Esophagus muscularis mucosa (tissue), 4 donors: ENCODE results near the gene UPF1. TPM values are rescaled to one million over a fixed set of nuclear protein-coding genes. Genes with fewer than 3 reads are reported as not detected.
"Not testable (repeated sequence)": the region's sequence is repeated elsewhere in the genome, so short reads cannot be mapped to it uniquely, and the experiment has no call there.

Experiments used
- DNase-seq: peaks from one replicate; pipeline ENCODE4 v3.0.0-alpha.2; 2017; ENCODE audit errors: extremely low spot score
- H3K27ac ChIP-seq, 4 donors: fragments of 200-600 bp; sonication (generic); replicated peaks in 1 of 4; 1 replicate in 3 of 4; 2 replicates in 1 of 4; pipeline ENCODE4 v1.5.1; 2016 to 2019; ENCODE audit warnings: mild to moderate bottlenecking in 1 of 4
- H3K27me3 ChIP-seq, 4 donors: fragments of 200-600 bp; sonication (generic); one replicate each; pipeline versions ENCODE4 v1.5.1 to v1.6.0; 2016 to 2019
- H3K36me3 ChIP-seq, 4 donors: fragments of 200-600 bp; sonication (generic); one replicate each; pipeline ENCODE4 v1.5.1; 2016 to 2019
- H3K4me1 ChIP-seq, 4 donors: fragments of 200-600 bp; sonication (generic); one replicate each; pipeline ENCODE4 v1.5.1; 2016 to 2019
- H3K4me3 ChIP-seq, 4 donors: fragments of 200-600 bp; sonication (generic); 1 replicate in 2 of 4; 2 replicates in 2 of 4; pipeline ENCODE4 v1.5.1; 2016 to 2019; ENCODE audit warnings: mild to moderate bottlenecking in 4 of 4, moderate library complexity in 1 of 4
- H3K9me3 ChIP-seq, 4 donors: fragments of 200-600 bp; sonication (generic); 1 replicate in 3 of 4; 2 replicates in 1 of 4; pipeline ENCODE4 v1.5.1; 2016 to 2019
- CTCF ChIP-seq, 3 experiments: fragments of 200-600 bp in 2 of 3; fragments of 450-650 bp in 1 of 3; sonication (generic) in 2 of 3; IDR thresholded peaks; one replicate each; pipeline ENCODE4 v1.5.1; 2017 to 2019; ENCODE audit warnings: antibody characterized with exemption in 3 of 3, mild to moderate bottlenecking in 2 of 3, moderate library complexity in 1 of 3
- EP300 ChIP-seq: sonication (generic); formaldehyde crosslinking; IDR thresholded peaks from one replicate; pipeline ENCODE4 v1.6.1; 2017; ENCODE audit warnings: antibody characterized with exemption
- POLR2A ChIP-seq: fragments of 450-650 bp; IDR thresholded peaks from one replicate; pipeline ENCODE4 v1.6.1; 2017; ENCODE audit warnings: antibody characterized with exemption, moderate library complexity, mild to moderate bottlenecking, low read depth
- POLR2AphosphoS5 ChIP-seq, 2 donors: sonication (generic); formaldehyde crosslinking; IDR thresholded peaks; one replicate each; pipeline ENCODE4 v1.6.1; 2017; ENCODE audit warnings: antibody characterized with exemption in 2 of 2
- WGBS: methylation state at CpG from one replicate; pipeline ENCODE4 v1.1.5; 2018; 5-methylcytosine and 5-hydroxymethylcytosine counted together
- intact Hi-C: fragments of 100-400 bp; cut with DNase I; formaldehyde crosslinking; loops from one replicate; pipeline ENCODE4 v1.15.1; 2023
- total RNA-seq, 4 donors: library from RNA; depleted of rRNA; stranded (reverse); fragments of >200 nt; gene quantifications; one replicate each; pipeline versions ENCODE4 v1.1.0 to v1.2.1, GENCODE V29; 2016

UPF1 gene
- total RNA-seq, 4 donors from 2014 or later = 54.8 to 116 (median 77.4) TPM

GRCh38 chr19:18809149-18809868 is 22.4 kb upstream of the UPF1 start:
- no peaks in the 10 kb centered on the region for H3K36me3 ChIP-seq
- H3K4me3 ChIP-seq = no peak overlapping the region
- H3K4me1 ChIP-seq = peaks cover 0 to 15% (median 6%) of the 10 kb centered on the region in 4 donors
- peak overlapping the region; percentile 15 to 35 (median 32) for H3K27ac ChIP-seq
- intact Hi-C loops = no loop called here
- peaks cover 0 to 16% (median 0%) of the 10 kb centered on the region in 4 donors for H3K27me3 ChIP-seq
- no peak for TF ChIP-seq EP300
- peak; percentile 62 for TF ChIP-seq POLR2AphosphoS5 (IDR thresholded peaks at IDR 0.05)
- 72% methylated on average over 12 of the region's 14 CpGs for WGBS
- no peaks in the 10 kb centered on the region for H3K9me3 ChIP-seq
- no peak for DNase-seq

- H3K36me3 ChIP-seq, H3K9me3 ChIP-seq, DNase-seq, intact Hi-C loops, H3K27me3 ChIP-seq, H3K27ac ChIP-seq, H3K4me3 ChIP-seq: not testable (repeated sequence)
- WGBS = 92% methylated on average over 5 of the region's 5 CpGs
- H3K4me1 ChIP-seq = peaks cover 0 to 15% (median 6%) of the 10 kb centered on the region in 4 donors
These were observed 20.1 kb upstream of the UPF1 start for GRCh38 chr19:18811638-18812037.

- intact Hi-C loops = no loop called here
- no peak overlapping the region for H3K27ac ChIP-seq
- no peak overlapping the region for H3K4me3 ChIP-seq
- H3K4me1 ChIP-seq = peaks cover 0 to 10% (median 4%) of the 10 kb centered on the region in 4 donors
- no peak for TF ChIP-seq POLR2AphosphoS5 (IDR thresholded peaks at IDR 0.05)
- no peak for TF ChIP-seq EP300
- TF ChIP-seq POLR2A = no peak
- TF ChIP-seq CTCF (IDR thresholded peaks at IDR 0.05) = no peak
- no peaks in the 10 kb centered on the region for H3K36me3 ChIP-seq
- DNase-seq = no peak
- no peaks in the 10 kb centered on the region for H3K9me3 ChIP-seq
- peaks cover 0 to 10% (median 0%) of the 10 kb centered on the region in 4 donors for H3K27me3 ChIP-seq
- 70% methylated on average over 5 of the region's 9 CpGs for WGBS
These were observed 17.7 kb upstream of the UPF1 start for GRCh38 chr19:18814063-18814462.

GRCh38 chr19:18815673-18816072 is 16.1 kb upstream of the UPF1 start:
- WGBS = 89% methylated on average over 5 of the region's 5 CpGs
- no peak for DNase-seq
- Histone ChIP-seq H3K4me1 (no peaks in the 10 kb centered on the region), H3K27ac (no peak overlapping the region), H3K4me3 (no peak overlapping the region), H3K9me3 (no peaks in the 10 kb centered on the region), H3K27me3 (peaks cover 0 to 10% (median 0%) of the 10 kb centered on the region in 4 donors), H3K36me3 (no peaks in the 10 kb centered on the region)
- TF ChIP-seq EP300 = no peak
- TF ChIP-seq POLR2AphosphoS5 (IDR thresholded peaks at IDR 0.05) = no peak
- TF ChIP-seq CTCF (IDR thresholded peaks at IDR 0.05) = no peak
- TF ChIP-seq POLR2A = no peak
- intact Hi-C loops = no loop called here

- H3K4me1 ChIP-seq, intact Hi-C loops, H3K27ac ChIP-seq, H3K27me3 ChIP-seq, H3K9me3 ChIP-seq, DNase-seq, H3K36me3 ChIP-seq, H3K4me3 ChIP-seq: not testable (repeated sequence)
- WGBS = 95% methylated on average over 4 of the region's 4 CpGs
These were observed 15.1 kb upstream of the UPF1 start for GRCh38 chr19:18816645-18817044.

- H3K4me3 ChIP-seq = no peak overlapping the region
- TF ChIP-seq EP300 (no peak), CTCF (IDR thresholded peaks at IDR 0.05) (no peak), POLR2AphosphoS5 (IDR thresholded peaks at IDR 0.05) (no peak), POLR2A (no peak)
- H3K4me1 ChIP-seq = no peaks in the 10 kb centered on the region
- intact Hi-C loops = no loop called here
- peaks cover 0 to 10% (median 0%) of the 10 kb centered on the region in 4 donors for H3K27me3 ChIP-seq
- H3K36me3 ChIP-seq = no peaks in the 10 kb centered on the region
- H3K27ac ChIP-seq = no peak overlapping the region
- no peaks in the 10 kb centered on the region for H3K9me3 ChIP-seq
- no peak for DNase-seq
- 89% methylated on average over 9 of the region's 9 CpGs for WGBS
These were observed 14.2 kb upstream of the UPF1 start for GRCh38 chr19:18817574-18817973.
